HG03439 (cell line): Measurements from ENCODE around the gene PDCD1.
"Not testable (repeated sequence)": the region's sequence is repeated elsewhere in the genome, so short reads cannot be mapped to it uniquely, and the experiment has no call there.

Experiments
- ATAC-seq: cut with Tn5 transposase; IDR thresholded peaks from one replicate; pipeline ENCODE4 v1.9.1; 2021; ENCODE audit warnings: mild to moderate bottlenecking, moderate library complexity; ENCODE audit not compliant: unreplicated experiment

Gene PDCD1

DNA sequence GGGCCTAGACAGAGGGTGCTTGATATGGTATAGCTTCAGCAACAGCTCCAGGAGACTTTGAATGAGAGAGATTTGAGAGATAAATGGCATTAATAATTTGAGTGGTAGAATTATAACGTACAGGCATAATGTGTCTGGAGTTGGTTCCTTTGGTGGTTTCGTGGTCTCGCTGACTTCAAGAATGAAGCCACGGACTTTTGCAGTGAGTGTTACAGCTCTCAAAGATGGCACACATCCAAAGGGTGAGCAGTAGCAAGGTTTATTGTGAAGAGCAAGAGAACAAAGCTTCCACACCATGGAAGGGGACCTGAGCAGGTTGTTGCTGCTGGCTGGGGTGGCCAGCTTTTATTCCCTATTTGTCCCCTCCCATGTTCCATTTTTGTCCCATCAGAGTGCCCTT, 23.1 kb downstream of the PDCD1 start:
- ATAC-seq = no peak

DNA sequence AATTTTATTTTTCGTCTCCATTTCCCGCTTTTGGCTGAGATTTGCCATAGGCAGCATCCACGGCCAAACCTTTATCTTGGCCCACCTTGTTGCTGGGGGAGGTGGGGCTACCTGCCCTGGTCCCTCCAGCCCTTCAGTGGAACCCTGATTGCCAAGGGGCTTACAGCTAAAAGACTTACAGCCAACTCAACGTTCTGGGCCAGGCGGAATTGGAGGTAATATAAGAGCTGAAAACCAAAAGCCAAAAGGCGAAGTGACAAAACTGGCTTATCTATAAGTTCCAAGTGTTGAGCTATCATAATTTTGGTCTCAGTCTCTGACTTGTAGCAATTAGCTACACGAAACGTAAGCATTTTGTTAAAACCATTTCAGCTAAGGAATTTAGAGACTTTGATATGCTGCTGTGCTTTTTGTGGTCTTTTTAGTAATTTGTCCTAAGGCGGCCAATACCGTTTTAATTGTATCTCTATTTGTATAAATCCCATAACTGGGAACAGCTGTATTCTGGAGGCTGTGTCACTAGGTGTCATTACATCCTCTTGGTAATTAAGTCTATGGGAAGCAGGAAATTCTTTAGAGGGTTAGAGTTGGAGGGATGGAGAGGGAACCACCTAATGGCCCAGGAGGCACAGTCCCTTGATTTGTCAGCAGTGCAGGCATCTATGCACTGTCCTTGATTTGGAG, 24.0 kb downstream of the PDCD1 start:
- no peak for ATAC-seq

DNA sequence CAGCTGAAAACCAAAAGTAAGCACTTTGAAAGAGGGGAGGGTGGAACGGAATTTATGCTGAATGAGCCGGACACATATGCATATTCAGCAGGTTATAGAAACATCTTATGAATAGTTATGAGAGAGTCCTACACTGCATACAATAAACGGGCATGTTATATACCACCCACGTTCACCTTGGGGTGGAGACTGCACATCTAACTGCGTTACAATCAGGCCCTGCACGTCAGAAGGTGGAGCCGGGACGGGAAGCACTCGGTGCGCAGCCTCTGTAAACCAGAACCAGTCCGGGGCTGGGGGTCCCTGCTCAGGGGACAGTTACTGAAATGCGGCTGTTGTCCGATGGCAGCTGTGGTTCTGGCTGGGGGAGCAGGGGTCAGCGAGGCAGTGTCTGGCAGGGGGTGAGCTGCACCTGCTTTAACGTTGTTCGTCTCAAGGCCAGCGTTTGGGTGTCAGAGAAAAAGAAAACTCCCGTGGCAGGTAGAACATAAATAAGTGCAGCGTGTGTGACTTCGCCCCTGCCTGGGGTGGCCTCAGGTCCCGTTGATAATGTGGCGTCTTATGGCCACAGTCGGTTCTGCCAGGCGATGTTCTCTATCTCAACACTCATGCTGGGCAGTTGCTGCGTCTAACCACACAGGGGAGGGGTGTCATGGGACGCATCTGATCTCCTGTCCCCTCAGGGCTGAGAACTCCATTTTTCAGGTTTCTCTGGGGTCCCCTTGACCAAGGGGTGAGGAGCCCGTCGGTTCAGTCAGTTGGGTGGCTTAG, 24.8 kb downstream of the PDCD1 start:
- not testable (repeated sequence) for ATAC-seq

DNA sequence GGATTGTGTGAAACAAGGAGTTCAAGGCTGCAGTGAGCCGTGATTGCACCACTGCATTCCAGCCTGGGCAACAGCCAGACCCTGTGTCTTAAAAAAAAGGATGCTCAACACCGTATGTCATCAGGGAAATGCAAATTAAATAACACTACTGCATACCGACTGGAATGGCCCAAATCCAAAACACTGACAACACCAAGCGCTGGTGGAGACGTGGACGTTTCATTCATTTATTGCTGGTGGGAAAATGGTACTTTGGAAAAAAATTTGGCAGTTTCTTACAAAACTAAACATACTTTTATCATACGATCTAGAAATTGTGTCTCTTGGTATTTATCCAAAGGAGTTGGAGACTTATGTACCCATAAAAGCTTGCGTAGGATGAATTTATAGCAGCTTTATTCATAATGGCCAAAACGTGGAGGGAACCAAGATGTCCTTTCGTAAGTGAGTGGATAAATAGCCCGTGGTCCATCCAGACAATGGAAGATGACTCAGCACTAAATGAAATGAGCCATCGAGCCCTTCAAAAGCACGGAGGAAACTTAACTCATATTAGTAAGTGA, 25.5 kb downstream of the PDCD1 start:
- no peak for ATAC-seq

DNA sequence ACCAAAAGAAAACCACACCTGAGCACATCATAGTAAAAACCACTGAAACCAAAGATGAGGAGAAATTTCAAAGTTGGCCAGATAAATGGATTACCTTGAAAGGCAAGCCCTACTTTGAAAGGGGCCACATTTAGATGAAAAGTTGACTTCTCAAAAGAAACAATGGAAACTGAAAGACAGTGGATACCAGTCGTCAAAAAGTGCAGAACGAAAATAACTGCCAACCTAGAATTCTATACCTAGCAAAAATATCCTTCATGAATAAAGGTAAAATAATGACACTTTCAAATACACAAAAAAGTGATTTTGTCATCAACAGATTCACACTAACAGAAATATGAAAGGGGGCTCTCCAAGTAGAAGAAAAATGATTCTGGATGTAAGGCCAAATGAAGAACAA, 31.3 kb downstream of the PDCD1 start:
- ATAC-seq = no peak

DNA sequence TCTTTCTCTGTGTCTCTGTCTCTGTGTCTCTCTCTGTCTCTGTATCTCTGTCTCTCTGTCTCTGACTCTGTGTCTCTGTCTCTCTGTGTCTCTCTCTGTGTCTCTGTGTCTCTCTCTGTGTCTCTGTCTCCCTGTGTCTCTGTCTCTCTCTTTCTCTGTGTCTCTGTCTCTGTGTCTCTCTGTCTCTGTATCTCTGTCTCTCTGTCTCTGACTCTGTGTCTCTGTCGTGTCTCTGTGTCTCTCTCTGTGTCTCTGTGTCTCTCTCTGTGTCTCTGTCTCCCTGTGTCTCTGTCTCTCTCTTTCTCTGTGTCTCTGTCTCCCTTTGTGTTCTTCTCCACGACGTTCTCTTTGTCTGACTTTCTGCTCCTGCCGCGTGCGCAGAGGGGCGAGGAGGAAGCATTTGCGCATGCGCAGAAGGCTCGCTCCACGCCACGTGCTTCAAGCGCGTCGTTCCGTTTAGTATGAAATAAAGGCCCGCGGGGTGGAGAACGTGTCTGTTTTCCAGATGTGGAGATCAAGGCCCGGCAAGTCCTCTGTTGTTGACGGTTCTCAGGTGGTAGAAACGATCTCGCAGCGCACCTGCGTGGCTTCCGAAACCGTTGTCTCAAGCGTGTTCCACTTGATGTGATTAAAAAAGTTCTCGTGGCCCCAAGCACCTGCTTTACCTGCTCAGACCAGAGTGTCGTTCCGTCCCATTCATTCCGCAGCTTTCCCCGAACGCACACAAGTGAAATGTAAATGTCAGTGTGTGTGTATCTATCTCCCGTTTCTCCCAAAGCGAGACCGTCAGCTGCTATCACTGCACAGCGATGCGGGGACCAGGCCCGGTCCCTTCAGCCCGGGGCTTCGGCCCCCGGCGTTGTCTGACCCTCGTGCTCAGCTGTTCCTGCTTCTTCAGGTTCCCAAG, 34.9 kb downstream of the PDCD1 start:
- ATAC-seq = not testable (repeated sequence)

DNA sequence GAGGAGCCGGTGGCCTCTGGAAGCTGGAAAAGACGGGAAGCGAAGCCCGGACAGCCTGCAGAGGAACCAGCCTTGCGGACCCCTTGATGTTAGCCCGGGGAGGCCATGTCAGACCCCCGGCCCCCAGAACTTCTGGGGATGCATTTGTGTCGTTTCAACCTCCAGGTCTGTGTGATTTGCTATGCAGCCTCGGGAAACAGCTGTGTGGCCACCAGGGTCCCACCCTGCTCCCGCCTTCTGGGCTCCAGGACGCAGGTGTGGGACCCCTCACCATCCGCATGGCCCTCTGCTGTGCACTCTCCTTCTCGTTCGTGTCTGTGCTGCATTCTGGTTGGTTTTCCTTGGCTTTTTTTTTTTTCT, 36.5 kb downstream of the PDCD1 start:
- no peak for ATAC-seq

DNA sequence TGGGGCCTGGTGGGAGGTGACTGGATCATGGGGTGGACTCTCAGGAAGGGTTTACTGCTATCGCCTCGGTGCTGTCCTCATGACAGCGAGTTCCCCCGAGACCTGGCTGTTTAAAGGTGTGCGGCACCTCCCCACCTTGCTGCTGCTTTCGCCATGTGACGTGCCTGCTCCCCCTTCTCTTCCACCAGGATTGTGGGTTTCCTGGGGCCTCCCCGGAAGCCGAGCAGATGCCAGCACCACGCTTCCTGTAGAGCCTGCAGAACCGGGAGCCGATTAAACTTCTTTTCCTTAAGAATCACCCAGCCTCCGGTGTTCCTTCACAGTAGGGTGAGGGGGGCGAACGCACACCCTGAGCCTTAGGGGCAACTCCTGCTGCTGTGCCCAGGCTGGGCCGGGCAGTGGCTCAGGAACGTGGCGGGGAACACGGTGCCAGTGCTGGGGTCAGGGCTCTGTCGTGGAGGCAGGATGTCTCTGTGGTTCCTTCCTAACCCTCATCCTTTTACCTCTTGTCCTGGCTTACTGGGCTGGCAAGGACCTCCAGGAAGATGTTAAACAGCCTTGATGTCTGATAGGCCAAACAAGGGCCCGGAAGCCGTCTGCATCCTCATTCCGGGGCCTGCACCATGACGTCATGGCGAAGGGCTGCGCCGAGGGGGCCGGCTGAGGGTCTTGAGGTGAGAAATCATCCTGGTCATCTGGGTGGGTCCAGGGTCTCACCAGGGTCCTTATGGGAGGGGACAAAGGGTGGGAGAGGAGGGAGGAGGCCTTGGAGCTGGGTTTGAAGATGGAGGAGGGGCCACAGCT, 37.0 kb downstream of the PDCD1 start:
- ATAC-seq = no peak

DNA sequence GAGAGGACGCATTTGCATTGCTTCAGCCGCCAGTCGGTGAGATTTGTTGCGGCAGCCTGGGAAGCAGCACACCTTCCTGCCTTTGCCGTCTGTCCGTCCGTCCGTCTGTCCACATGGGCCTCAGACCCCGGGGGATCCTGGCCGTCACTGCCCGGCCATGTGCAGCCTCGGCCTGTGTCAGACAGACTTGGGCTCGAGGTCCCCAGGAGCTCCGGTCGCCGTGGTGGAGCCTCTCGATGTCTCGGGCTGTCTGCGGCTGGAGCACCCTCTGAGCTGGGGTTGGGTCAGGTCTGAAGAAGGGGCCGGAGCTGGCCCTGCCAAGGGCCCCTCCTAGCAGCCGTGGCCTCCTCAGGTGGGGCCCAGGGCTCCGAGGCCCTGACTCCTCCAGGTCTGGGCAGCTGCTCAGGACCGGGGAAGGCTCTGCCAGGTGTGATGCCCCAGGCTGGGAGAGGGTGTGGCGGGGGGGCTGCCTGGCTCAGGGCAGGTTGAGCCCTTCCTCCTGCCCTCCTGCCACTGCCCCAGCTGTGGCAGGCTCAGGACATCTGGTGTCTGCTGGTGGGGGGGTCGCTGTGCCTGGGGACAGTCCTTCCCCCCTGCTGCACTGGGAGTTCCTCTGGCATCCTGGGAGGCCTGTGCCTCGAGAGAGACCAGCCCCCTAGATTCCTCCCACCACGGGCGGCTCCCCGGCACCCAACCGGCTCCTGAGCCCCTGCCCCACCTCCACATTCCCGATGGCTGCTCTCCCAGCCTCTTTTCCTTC, 37.9 kb downstream of the PDCD1 start:
- no peak for ATAC-seq

DNA sequence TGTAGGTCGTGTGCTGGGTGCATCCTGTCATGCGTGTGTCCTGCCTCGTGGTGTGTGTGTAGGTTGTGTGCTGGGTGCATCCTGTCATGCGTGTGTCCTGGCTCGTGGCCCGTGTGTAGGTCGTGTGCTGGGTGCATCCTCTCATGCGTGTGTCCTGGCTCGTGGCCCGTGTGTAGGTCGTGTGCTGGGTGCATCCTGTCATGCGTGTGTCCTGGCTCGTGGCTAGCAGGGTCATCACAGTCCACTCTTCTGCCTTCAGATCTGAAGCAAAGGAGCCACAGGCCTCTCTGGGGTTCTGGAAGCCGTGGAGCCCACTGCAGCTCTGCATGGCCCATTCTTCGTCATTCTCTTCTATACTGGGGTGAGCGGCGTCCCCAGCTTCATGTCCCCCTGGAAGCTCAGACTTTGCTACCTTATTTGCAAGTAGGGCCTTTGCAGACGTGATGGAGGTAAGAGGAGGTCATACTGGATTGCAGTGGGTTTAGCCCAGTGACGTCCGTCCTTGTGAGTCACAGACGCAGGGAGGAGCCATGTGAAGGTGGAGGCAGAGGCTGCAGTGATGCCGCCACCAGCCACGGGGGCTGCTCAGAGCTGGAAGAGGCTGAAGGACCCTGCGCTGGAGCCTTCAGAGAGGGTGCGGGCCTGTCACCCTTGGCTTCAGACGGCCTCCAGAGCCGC, 38.6 kb downstream of the PDCD1 start:
- not testable (repeated sequence) for ATAC-seq

DNA sequence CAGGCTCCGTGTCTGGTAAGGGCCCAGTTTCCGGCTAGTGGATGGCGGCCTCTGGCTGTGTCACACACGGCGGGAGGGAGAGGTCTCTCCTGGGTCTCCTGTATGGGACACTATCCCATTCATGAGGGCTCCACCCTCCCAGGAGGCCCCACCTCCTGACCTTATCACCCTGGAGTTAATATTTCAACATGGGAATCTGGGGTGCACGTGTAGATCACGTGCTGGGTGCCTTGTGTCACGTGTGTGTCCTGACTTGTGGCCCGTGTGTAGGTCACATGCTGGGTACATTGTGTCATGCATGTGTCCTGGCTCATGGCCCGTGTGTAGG, 39.8 kb downstream of the PDCD1 start:
- ATAC-seq = no peak

DNA sequence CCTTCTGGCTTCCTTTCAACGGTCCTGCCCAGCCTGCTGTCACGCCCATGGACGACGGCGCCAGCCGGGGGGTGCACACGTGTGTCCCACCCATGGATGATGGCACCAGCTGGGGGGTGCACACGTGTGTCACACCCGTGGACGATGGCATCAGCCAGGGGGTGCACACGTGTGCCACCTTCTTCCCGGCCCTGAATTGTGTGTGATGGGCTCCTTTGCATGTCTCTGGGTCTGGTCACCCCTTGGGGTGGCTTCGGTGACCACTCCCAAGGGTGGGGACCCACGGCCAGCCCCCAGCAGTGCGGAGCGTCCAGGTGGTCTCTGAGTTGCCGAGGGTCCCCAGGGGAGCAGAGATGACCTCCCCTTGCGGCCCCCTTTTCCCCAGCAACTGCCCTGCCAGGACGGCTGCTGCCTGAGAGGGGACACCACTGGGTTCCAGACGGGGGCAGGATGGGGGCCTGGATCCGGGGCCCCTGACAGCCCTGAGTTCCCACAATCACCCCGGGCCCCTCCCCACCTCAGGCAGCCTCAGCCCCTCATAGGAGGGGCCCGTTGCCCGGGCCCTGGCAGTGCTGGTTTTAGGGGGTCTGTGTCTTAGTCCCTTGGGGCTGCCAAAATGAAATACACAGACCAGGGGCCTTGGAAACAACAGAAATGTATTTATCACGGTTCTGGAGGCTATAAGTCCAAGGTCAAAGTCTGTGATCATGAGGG, 40.3 kb downstream of the PDCD1 start:
- ATAC-seq = no peak

DNA sequence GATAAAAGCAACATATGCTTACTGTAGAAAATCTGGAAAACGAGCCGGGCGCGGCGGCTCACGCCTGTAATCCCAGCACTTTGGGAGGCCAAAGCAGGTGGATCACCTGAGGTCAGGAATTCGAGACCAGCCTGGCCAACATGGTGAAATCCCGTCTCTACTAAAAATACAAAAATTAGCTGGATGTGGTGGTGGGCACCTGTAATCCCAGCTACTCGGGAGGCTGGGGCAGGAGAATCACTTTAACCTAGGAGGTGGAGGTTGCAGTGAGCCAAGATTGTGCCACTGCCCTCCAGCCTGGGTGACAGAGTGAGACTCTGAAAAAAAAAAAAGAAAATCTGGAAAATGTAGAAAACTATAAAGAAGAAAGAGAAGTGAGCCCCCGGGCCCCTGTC, 40.9 kb downstream of the PDCD1 start:
- ATAC-seq = not testable (repeated sequence)

DNA sequence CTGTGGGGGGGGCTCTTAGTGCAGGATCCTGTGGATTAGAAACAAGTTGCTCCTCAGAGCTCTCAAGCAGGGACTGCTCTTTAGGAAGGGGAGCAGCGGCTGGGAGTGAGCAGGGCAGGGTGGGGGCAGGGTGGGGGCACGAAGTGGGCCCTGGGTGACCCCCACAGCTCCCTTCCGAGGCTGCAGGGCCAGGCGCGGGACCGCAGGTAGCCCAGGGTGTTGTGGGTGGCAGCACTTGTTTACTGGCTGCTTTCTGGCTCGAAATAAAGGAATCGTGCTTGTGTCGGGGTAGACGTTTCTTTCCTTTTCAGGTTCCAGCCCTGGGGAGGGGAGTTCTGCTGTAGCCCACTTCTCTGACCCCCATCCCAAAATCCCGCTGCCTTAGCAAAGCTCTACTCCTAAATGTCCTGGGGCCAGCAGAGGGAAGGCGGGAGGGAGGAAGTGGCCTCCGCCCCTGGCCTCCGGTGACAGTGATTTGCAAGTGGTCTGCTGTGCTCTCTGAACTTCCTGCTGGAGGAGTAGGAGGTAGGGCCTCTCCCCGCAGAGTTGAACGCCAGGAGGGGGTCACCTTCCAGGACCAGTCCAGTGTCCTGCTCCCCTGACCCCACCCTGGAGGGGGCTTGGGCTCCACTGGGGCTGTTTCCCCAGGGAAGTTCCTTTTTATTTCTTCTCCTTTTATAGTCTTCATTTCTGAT, 41.4 kb downstream of the PDCD1 start:
- no peak for ATAC-seq

DNA sequence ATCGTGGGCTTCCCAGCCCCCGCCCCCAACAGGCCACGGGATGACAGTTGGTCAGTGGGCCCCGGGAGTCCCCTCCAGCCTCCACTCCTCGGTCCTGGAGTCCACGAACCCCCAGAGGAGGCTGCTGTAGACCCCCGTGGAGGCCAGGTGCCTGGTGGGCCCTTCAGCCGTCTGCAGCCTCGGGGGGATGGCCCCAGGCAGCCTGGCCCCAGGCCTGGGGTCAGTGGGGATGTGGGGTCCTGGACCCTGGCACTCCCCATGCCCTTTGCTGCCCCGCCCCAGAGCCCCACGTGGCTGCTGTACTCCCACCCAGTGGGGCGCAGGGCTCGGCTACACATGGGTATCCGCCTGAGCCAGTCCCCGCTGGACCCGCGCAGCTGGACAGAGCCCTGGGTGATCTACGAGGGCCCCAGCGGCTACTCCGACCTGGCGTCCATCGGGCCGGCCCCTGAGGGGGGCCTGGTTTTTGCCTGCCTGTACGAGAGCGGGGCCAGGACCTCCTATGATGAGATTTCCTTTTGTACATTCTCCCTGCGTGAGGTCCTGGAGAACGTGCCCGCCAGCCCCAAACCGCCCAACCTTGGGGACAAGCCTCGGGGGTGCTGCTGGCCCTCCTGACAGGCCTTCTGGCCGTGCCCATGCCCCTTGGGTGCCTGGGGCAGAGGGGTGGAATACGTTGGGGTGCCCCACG, 42.1 kb downstream of the PDCD1 start:
- no peak for ATAC-seq

DNA sequence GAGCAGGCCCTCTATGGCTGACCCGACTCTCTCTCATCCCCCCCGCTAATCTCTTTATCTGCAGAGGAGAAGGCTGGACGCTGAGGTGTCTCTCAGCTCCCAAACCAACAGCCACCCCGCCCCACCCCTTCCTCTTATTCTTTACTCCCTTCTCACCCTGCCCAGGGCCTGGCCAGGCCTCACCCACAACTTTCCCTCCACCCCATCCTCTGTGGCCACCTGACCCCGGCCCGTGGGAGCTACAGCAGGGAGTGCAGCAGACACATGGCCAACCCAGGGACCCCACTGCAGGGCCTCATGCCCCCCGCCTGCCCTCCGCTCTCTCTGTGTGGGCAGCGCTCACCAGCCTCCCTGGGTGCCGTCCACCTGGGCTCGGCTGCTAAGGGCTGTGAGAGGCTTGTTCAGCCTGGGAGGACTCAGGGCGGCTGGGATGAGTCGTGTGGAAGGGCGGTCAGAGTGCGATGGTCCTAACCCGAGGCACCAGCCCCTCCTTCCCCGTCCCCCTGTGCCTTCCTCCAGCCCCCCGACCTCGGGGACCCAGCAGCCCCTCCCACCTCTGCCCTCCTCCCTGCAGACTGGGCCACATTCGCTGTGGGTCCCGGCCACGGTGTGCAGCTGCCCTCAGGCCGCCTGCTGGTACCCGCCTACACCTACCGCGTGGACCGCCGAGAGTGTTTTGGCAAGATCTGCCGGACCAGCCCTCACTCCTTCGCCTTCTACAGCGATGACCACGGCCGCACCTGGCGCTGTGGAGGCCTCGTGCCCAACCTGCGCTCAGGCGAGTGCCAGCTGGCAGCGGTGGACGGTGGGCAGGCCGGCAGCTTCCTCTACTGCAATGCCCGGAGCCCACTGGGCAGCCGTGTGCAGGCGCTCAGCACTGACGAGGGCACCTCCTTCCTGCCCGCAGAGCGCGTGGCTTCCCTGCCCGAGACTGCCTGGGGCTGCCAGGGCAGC, 42.9 kb downstream of the PDCD1 start:
- no peak for ATAC-seq
